AG09309 (cell line): ENCODE results near the gene UBASH3B.

Source experiments
- DNase-seq: peaks from one replicate; pipeline ENCODE4 v3.0.0-alpha.2; 2010; ENCODE audit warnings: low read depth
- H3K4me3 ChIP-seq: 2 replicates; pipeline ENCODE4 v1.5.1; 2011; ENCODE audit warnings: mild to moderate bottlenecking, low read depth, low read length, moderate library complexity; ENCODE audit not compliant: control insufficient read depth
- TF ChIP-seq, protein P1 (sequence below): IDR thresholded peaks from 2 replicates; pipeline ENCODE4 v1.5.1; 2011; ENCODE audit warnings: mild to moderate bottlenecking, low read depth, low read length, inconsistent platforms; ENCODE audit not compliant: insufficient read depth, control insufficient read depth; ENCODE audit errors: missing control alignments

UBASH3B gene

DNA sequence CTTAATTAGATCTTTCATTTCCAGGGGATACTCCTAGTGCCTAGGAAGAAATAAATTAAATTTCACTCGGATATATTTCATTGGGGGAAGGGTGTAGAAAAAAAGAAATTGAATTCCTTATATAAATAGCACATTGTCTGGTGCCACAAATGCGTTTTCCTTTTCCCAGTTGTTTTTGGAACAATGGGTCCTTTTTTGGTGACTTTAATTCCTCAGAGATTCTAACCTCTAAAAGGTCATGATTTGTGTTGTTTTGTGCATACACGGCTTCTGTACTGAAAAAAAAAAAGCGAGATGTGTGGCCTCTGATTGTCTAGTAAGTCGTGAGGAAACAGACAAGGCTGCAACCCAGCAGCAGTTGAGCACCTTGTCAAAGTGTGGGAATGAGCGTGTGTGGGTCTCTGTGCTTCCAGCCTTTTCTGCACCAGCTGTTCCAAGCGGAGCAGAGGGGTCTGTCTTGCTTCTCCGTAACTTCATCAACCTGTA lies 118.3 kb downstream of the UBASH3B start:
- DNase-seq, result no peak
- TF ChIP-seq, protein P1, sequence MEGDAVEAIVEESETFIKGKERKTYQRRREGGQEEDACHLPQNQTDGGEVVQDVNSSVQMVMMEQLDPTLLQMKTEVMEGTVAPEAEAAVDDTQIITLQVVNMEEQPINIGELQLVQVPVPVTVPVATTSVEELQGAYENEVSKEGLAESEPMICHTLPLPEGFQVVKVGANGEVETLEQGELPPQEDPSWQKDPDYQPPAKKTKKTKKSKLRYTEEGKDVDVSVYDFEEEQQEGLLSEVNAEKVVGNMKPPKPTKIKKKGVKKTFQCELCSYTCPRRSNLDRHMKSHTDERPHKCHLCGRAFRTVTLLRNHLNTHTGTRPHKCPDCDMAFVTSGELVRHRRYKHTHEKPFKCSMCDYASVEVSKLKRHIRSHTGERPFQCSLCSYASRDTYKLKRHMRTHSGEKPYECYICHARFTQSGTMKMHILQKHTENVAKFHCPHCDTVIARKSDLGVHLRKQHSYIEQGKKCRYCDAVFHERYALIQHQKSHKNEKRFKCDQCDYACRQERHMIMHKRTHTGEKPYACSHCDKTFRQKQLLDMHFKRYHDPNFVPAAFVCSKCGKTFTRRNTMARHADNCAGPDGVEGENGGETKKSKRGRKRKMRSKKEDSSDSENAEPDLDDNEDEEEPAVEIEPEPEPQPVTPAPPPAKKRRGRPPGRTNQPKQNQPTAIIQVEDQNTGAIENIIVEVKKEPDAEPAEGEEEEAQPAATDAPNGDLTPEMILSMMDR, result no peak
- no peak overlapping the region for H3K4me3 ChIP-seq

DNA sequence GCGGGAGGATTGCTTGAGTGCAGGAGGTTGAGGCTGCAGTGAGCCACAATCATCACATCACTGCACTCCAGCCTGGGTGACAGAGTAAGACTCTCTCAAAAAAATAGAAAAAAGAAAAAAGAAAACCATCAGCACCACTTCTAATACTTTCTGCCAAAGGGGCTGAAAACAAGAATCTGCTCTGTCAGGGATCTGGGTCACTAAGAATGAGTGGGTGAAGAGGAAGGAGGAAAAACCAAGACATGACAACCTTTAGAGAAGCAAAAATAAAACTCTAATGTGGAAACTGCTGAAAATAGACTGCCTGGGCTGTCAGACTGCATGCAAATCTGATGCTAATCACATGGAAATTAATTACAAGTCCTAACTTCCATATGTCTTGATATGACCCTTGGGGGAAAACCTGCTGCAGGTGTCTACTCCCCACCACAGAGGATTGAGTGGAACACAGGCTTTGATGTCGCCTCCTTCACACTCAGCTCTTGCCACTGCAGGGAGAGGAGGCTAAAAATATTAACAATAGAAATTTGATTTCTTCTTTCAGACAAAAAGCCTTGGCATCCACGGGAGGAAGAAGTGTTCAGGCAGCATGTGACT lies 120.3 kb downstream of the UBASH3B start:
- TF ChIP-seq, protein P1, result no peak
- H3K4me3 ChIP-seq, result no peak overlapping the region
- DNase-seq, result no peak

DNA sequence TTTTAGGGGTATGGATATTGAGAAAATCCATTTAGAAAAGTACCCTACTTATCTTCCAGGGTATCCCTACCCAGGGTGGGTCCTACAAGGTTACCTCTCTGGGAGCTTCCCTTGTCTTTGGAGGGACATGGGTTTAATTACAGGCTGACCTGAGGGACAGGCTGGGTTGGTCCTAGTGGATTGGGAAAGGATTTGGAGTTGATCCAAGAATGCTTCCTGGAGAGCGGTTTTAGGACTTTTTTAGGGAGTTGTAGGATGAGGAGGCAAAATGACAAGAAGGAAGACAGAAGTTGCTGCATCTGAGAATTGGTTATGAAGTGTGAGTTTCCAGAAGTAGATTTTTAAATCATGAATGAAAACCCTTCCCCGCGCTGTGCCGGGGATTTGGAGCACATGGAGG lies 121.0 kb downstream of the UBASH3B start:
- DNase-seq, result no peak
- TF ChIP-seq, protein P1, result no peak
- no peak overlapping the region for H3K4me3 ChIP-seq

DNA sequence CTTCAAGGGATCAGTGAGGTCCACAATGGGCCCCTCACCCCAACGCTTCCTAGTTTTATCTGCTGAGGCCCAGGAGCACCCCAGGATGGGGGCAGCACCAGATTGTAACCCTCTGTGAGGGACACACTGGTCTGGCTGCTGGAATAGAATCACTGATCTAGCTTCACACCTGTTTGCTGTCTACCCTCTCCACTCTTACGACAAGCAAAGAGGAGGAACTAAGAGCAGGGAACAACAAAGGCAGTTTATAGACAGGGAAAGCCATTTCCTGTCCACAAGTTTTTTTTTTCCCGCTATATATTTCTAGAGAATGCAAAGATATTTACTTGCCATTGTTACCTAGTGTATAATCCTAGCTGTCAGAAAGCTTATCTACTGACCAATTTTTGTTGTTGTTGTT lies 121.8 kb downstream of the UBASH3B start:
- no peak overlapping the region for H3K4me3 ChIP-seq
- no peak for DNase-seq
- TF ChIP-seq, protein P1, result no peak

DNA sequence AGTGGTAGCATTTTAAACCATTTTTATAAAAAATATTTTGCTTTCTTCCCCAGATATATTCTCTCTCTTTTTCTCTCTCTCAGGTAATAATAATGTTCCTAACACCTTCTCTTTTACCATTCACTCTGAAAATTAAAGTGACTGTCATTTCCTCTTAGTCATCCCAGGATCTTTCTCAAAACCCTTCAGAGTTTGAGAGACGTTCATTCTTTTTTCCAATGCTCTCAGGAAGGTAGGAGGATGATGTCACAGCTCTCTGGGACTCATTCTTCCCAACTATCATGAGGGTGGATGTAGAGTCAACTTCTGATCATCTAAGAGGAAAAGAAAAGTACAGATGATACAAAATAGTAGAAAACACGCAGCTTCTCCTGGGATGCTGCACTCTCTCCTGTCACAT lies 122.6 kb downstream of the UBASH3B start:
- H3K4me3 ChIP-seq, result no peak overlapping the region
- TF ChIP-seq, protein P1, result no peak
- no peak for DNase-seq

DNA sequence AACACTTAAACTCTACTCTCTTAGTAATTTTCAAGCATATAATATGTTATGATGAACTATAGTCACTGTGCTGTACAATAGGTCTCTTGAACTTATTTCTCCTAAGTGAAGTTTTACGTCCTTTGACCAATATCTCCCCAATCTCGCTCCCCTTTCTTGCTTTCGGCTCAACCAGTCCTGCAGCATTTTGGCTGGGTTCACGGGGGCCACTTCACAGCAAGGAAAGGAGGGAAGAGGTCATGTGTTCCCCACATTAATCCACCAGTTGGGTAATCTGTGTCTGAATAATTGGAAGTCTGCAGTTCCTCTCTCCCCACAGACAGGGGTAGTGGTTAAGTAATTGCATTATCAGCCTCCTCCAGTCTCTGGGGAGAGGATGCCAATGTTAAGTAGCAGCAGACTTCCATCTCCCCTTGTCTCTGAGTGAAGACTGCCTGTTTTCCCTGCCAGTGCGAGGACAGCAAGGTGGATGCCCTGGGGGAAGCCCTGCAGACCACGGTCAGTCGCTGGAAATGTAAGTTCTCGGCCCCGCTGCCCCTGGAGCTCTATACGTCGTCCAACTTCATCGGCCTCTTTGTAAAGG lies 123.6 kb downstream of the UBASH3B start:
- TF ChIP-seq, protein P1, result no peak
- H3K4me3 ChIP-seq, result no peak overlapping the region

More for the DNA sequence above, 123.6 kb downstream of the UBASH3B start:
- DNase-seq, result no peak
